ENCODE results near the gene ZNF532.

DNA sequence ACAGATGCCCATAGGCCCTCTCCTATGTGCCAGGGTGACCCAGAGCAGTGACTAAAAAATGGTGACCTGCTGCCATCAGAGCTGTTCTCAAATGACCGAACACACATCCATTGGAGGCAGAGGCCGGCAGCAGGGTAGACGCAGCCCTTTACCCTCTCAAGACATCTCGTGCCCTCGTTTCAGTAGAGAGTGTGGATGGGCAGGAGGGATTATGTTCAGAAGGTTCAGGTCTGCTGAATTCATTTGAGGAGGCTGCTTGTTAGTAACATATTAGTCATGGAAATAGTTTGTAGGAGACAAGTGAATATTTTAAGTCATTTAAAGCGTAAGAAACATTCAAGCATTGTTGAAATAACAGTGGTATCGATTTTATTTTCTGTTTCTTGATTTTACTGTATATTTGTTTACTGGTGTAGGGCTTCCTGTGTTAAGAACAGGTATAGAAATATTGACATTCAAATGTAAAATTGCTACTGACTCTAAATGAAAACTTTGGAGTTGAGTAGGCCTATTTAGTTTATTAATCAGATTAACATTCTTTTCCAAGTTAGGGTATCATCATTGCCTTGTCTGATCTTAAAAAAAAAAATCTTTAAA is 82.6 kb downstream of the ZNF532 start:
- no peak for TF ChIP-seq CTCF (IDR thresholded peaks at IDR 0.05)
- TF ChIP-seq POLR2A (IDR thresholded peaks at IDR 0.05) = no peak
- TF ChIP-seq EP300 (IDR thresholded peaks at IDR 0.05) = no peak

Data from tibial nerve (tissue), 4 donors.